GM12873 (cell line): Measurements from ENCODE around the gene CYP8B1.

Source experiments
- TF ChIP-seq, protein P1 (sequence below): IDR thresholded peaks from 2 replicates; pipeline ENCODE4 v1.5.1; 2012; ENCODE audit warnings: low read depth, mild to moderate bottlenecking, moderate library complexity, low read length, control low read depth; ENCODE audit not compliant: insufficient read depth; ENCODE audit errors: missing control alignments

Gene CYP8B1

GRCh38 chr3:42894698-42895579 lies 19.3 kb upstream of the CYP8B1 start:
- TF ChIP-seq, protein P1, sequence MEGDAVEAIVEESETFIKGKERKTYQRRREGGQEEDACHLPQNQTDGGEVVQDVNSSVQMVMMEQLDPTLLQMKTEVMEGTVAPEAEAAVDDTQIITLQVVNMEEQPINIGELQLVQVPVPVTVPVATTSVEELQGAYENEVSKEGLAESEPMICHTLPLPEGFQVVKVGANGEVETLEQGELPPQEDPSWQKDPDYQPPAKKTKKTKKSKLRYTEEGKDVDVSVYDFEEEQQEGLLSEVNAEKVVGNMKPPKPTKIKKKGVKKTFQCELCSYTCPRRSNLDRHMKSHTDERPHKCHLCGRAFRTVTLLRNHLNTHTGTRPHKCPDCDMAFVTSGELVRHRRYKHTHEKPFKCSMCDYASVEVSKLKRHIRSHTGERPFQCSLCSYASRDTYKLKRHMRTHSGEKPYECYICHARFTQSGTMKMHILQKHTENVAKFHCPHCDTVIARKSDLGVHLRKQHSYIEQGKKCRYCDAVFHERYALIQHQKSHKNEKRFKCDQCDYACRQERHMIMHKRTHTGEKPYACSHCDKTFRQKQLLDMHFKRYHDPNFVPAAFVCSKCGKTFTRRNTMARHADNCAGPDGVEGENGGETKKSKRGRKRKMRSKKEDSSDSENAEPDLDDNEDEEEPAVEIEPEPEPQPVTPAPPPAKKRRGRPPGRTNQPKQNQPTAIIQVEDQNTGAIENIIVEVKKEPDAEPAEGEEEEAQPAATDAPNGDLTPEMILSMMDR, result no peak

DNA sequence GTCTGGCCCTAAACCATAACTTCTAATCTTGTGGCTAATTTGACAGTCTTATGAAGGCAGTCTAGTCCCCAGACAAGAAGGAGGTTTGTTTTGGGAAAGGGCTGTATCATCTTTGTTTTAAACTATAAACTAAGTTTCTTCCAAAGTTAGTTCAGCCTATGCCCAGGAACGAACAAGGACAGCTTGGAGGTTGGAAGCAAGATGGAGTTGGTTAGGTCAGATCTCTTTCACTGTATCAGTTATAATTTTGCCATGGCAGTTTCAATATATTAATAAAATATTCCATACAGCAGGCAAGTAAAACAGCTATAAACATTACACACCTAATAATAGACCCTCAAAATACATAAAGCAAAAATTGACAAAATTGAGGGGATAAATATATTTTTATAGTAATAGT lies 17.1 kb upstream of the CYP8B1 start:
- TF ChIP-seq, protein P1, result no peak

GRCh38 chr3:42892169-42892568 lies 16.5 kb upstream of the CYP8B1 start:
- TF ChIP-seq, protein P1, result no peak

GRCh38 chr3:42891042-42891441 lies 15.4 kb upstream of the CYP8B1 start:
- TF ChIP-seq, protein P1, result no peak

DNA sequence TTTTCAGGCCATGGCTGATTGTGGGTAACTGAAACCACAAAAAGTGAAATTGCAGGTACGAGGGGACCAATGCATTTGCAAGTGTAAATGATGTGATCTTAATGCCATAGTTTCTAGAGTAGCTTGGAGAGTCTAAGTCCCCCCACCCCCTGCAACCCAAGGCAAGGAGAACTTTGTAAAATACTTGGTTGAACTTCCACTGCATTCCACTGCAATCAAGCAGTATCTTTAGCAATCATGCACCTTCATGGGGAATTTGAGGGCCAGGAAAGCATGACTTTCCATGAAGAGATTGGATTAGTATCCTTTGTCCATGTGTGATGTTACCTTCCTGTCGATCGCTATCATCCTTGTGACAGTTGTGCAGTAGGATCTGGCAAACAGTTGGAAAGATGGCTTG lies 11.4 kb upstream of the CYP8B1 start:
- TF ChIP-seq, protein P1, result no peak

DNA sequence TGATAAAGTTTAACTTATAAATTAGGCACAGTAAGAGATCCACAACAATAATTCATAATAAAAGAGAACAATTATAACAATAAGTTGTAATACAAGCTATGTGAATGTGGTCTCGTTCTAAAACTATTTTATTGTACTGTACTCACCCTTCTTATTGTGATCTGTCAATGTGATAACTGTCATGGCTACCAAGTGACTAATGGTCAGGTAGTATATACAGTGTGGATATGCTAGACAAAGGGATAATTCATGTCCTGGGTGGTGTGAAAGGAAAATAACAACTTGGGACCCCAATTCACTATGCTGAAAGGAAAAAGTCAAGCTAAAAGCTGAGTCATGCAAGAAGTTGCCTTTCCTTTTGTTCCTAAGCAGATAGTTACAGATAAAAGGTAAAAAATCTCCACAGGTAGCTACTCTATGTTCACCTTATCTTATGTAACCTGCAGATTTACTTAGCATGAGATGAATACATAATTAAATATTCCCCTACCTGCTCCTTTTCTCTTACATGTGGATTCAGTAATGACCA lies 10.7 kb upstream of the CYP8B1 start:
- TF ChIP-seq, protein P1, result no peak

DNA sequence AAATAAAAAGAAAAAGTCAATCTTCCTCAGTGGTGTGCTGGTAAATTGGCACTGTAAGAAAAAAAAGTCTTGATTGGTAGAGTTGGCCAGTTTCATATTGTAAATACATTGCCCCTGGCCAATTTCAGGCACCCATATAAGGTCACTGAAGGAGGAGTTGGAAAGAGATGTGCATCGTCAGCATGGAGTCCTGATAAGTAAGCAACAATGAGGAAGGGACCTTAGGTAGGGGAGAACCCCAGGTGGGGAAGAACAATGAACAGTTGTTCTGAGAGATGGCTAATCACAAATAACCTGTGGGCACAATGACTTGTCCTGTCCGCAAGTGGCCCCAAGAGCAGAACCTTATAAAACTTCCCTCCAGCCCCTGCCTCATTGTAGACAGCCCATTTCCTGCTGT lies 8.6 kb upstream of the CYP8B1 start:
- TF ChIP-seq, protein P1, result no peak
